T-helper 9 cell (primary cell): ENCODE data around the gene PTGES2.
"Not testable (repeated sequence)": the region's sequence is repeated elsewhere in the genome, so short reads cannot be mapped to it uniquely, and the experiment has no call there.

ENCODE experiments used
- DNase-seq: peaks from one replicate; pipeline ENCODE4 v3.0.0-alpha.2; 2020

Gene PTGES2

DNA sequence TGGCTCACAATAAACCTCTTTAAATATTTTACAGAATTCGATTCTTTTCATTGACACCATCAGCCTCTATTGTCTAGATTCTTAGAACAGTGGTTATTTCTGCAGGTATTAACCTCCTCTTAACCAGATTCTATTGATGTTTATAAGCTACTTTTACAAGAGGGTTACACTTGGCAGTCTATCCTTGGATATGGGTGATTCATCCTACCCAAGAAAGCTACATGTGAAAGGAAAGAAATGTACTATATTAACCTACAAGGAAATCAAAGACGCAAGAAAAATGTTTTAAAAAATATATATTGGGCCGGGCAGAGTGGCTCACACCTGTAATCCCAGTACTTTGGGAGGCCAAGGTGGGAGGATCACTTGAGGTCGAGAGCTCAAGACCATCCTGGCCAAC lies 42.8 kb downstream of the PTGES2 start:
- no peak for DNase-seq

GRCh38 chr9:128082151-128082550 lies 45.4 kb downstream of the PTGES2 start:
- DNase-seq = no peak

- DNase-seq = no peak
These were observed 46.5 kb downstream of the PTGES2 start for GRCh38 chr9:128081056-128081455.

DNA sequence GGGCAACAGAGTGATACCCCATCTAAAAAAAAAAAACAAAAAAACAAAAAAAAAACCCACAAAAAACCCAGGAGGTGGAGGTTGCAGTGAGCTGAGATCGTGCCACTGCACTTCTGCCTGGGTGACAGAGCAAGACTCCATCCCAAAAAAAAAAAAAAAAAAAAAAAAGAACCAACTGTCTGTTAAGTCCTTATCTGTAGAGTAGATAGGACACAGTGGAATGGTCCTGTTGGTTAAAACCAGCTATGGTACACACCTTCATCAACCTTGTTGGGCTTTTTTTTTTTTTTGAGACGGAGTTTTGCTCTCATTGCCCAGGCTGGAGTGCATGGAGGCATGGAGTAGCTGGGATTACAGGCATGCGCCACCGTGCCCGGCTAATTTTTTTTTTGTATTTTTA lies 47.3 kb downstream of the PTGES2 start:
- DNase-seq = no peak

DNA sequence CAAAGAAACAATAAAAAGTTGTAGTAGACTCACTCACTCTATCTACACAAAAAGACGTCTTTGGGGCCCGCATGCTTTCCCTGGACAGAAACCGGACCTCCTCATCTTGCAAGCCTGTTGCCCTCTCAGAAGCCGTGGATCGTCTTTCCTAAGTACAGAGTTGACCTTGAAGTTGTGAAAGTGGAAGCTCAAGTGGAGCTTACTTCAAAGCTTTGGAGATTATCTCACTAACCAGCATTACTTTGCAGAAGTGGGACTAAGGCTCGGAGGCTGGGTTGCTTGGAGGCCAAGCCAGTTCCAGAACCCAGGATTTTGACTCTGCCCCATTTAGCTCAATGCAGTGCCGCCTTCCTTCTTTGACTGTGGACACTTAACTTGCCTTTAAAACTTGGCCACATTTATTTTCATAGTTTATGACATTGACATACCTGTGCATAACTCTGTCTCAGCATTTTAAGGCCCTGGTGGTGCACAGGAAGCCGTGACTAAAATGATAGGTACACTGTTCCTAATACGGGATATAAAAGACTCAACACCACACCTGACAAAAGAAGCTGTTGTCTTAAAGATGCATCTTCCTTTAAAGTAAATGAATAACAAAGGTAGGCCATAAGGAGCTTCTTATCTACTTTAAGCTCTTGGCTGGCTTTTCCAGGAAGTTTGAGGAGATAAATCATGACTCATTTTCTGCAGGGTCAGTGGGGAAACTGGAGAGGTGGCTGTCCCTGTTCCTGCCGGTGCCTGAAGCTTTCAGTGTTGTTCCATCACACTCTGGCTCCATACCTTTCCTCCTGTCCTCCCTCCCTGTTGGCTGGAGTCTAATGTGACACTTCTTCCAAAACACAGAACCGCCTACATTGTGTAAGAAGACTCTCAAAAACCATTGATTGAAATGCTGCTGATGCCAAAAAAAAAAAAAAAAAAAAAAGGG lies 48.8 kb downstream of the PTGES2 start:
- no peak for DNase-seq

DNA sequence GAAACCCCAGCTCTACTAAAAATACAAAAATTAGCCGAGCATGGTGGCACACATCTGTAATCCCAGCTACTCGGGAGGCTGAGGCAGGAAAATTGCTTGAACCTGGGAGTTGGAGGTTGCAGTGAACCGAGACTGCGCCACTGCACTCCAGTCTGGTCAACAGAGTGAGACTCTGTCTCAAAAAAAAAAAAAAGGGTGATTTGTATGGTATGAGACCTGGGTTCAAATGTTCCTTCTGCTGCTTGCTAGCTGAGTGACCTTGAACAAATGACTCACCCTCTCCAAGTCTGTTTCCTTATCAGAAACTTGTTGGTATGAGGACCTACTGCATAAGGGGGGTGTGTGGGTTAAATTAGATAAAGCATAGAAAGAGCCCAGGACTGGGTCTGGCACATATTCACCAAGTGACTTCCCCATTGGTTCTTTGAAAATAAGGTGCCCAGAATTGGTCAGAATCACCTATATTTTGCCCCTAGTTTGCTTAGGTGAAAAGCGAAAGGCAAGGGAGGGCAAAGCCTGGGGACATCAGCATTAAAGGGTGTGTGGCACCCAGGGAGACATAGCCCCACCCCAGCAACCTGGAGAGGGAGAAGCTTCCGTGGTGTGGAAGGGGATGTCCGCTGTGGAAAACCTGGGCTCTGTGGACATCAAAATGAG lies 49.6 kb downstream of the PTGES2 start:
- DNase-seq = no peak

GRCh38 chr9:128073253-128073886 lies 54.2 kb downstream of the PTGES2 start:
- DNase-seq = no peak

- peak; percentile 55 for DNase-seq
These were observed 55.1 kb downstream of the PTGES2 start for GRCh38 chr9:128072144-128073021.

GRCh38 chr9:128071475-128071874 lies 56.1 kb downstream of the PTGES2 start:
- not testable (repeated sequence) for DNase-seq

GRCh38 chr9:128070874-128071273 lies 56.7 kb downstream of the PTGES2 start:
- no peak for DNase-seq
